Measurements from ENCODE around the gene HCFC1.

Gene HCFC1

DNA sequence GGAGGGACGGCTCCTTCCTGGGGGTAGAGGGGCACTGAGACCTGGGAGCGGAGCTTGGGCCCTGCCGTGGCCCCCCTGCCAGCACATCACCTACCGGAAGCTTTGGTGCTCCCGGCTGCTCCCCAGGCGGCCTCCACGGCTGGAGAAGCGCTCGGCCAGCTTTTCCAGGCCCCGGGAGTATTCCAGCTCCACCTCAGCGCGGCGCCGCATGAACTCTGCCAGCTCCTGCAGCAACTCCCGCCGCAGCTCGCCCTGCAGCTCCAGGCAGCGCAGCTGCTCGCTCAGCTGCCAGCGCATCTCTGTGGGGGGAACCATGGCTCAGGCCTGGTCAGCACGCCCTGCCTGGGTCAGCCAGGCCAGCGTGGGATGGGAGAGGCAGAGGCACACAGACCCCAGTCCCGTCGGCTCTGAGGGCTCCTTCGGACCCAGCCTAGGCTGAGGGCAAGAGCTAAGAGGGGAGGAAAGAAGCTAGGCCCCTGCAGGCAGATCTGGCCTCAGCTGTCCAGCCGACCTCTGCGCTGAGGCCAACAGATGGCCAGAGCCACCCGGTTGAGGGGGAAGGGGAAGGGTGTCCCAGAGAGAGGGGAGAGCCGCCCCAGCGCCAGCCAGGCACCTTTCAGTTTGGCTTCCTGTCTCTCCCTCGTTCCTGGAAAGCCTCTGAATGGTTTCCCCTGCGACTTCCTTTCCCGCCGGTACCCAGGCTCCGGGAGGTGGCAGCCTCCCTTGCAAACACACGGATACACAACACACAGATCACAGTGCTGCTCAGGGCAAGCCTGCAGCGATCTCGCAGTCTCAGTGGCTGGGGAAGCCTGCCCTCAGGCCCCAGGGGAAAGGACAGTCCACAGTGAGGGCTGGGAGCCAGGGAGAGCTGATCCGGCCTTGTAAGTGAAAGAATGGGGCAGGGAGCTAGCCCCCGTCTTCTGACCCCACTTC is 49.8 kb downstream of the HCFC1 start:
- no peak for DNase-seq

DNA sequence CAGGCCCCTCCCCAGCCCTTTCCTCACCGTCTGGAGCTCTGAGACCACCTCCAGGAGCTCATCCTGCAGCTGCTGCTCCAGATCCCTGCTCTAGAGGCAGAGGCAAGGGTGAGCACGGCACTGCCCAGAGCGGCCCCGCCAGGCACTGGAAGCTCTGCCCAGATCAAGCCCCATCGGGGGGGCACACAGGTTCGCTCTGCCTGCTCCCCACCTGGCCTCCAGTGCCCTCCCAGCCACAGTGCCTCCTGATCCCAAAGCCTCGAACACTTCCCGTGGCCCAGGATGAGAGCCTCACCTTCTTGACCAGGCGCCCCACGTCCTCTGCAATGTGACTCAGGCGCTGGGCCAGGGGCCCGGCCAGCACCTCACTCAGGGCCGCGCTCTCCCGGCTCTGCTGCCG is 50.5 kb downstream of the HCFC1 start:
- no peak for DNase-seq

DNA sequence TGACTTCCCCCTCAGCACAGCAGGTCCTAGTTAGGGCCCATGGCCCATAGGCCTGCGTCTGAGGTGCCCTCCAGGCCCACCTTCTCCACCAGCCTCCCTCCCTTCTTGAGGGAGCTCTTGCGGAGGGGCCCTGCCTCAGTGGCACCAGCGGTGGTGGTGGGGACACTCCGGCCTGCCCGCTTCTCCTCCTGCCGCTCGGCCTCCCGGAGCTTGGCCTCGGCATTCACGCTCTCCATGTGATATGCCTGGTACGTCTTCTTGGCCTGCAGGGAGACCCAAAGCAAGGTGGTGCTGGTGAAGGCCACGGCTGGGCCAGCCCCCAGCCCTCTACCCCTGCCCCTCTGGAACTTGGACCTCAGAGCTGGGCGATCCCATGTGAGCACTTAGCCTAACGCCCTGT is 51.1 kb downstream of the HCFC1 start:
- no peak for DNase-seq

GRCh38 chrX:153919281-153919680 is 52.3 kb downstream of the HCFC1 start:
- DNase-seq, result no peak

DNA sequence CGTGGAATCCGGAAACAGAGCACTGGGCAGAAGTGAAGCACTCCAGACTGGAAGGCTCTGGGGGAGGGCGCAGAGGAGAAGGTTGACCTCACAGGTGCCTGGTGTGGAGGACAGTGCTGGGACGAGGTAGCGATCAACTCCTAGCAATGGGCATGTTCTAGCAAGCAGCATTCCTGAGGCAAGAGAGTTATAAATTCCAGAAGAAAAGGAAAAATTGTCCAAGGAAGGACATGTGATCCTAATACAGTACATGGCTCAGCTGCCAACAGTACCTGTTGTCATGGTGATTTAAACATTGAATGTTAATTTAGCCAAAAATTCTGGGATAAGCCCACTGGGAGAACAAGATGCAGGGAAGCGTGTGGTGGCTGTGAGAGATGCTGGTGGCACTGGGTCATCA is 53.7 kb downstream of the HCFC1 start:
- no peak for DNase-seq

GRCh38 chrX:153913701-153914100 is 57.9 kb downstream of the HCFC1 start:
- DNase-seq, result no peak

DNA sequence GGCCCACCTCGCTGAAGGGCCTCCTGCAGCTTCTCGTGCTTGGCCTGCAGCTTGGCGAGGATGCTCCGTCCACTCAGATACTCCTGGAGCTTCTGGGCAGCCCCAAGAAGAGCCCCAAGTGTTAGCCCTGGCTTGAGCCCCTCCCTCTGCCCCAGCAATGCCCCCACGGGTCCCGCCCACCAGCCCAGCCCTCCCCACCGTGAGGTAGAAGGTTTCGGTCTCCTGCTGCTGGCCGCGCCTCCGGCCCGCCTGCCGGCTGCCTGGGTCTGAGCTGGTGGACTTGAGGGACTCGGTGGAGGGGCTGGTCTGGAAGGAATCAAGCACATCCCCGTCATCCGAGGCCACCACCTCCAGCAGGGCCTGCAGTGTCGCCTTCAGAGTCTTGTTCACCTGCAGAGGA is 58.4 kb downstream of the HCFC1 start:
- DNase-seq, result no peak

DNA sequence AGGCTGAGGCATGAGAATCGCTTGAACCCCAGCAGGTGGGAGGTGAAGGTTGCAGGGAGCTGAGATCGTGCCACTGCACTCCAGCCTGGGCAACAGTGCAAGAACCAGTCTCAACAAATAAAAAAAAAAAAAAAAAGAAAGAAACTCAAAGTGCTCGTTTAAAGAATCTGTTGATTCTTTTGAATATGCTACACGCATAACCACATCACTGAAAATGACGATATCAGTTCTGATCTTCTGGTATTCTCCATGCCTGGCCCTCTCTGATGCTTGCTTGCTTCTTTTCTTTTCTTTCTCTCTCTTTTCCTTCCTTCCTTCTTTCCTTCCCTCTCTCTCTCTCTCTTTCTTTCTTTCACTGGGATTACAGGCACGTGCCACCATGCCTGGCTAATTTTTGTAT is 59.8 kb downstream of the HCFC1 start:
- no peak for DNase-seq

DNA sequence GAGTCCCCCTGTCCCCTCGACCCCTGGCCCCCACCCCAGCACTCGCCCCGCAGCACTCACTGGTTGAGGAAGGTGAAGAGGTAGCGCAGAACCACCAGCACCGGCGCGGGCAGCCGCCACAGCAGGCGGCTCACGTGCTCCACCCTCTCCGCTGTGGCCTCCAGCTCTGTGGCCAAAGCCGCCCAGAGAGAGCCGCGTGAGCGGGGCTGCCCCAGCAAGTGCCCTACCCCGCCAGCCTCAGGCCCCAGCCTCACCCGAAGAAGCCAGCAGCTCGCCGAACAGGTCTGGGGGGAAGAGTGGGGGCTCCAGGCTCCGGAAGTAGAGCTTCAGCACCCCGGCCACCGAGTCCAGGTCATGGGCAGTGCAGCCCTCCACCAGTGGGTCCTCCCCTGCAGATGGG is 61.2 kb downstream of the HCFC1 start:
- no peak for DNase-seq

GRCh38 chrX:153909980-153910360 is 61.6 kb downstream of the HCFC1 start:
- no peak for DNase-seq

- no peak for DNase-seq
These were observed 62.3 kb downstream of the HCFC1 start for GRCh38 chrX:153909024-153909979.

- DNase-seq, result no peak
These were observed 63.3 kb downstream of the HCFC1 start for GRCh38 chrX:153908219-153908860.

- DNase-seq, result no peak
These were observed 64.2 kb downstream of the HCFC1 start for GRCh38 chrX:153907456-153907855.

GRCh38 chrX:153906126-153906917 is 65.3 kb downstream of the HCFC1 start:
- DNase-seq, result no peak

- DNase-seq, result no peak
These were observed 66.0 kb downstream of the HCFC1 start for GRCh38 chrX:153905481-153906095.

- DNase-seq, result no peak
These were observed 67.3 kb downstream of the HCFC1 start, which contains the start of gene AVPR2 for GRCh38 chrX:153903991-153904957. Gene AVPR2 (plus strand): TSS chrX:153904673. CDS start chrX:153905146, 473 bp downstream.

DNA sequence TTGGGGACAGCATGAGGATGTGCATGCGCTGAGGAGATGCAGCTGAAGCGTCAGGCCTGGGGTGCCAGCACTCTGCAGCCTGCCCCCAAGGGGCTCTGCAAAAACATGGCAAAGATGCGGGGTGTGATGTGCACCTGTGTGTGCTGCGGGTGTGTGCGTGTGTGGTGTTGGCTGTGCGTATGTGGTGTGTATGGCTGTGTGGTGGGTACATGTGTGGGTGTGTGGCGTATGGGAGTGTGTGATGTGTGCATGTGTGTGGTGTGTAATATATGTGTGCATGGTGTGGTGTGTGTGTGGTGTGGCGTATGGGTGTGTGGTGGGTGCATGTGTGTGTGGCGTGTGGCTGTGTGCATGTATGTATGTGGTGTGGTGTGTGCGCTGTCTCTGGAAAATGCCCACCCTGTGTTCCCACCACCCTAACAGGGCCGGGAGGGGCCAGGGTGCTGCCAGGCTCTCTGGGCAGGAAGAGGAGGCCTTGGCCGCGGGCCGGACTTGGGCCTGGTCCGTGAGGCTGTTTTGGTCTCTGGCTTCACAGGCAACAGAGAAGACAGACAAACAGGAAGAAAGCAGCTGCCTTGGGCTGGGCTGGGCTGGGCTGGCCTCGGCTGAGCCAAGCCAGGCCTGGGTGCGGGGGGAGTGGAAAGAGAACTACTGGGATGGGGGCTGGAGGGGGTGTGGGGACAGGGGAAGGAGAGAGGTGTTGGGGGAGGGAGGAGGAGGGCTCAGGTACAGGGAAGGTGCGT is 68.2 kb downstream of the HCFC1 start:
- DNase-seq, result no peak

- no peak for DNase-seq
These were observed 69.2 kb downstream of the HCFC1 start for GRCh38 chrX:153902385-153902784.

GRCh38 chrX:153901753-153902140 is 69.9 kb downstream of the HCFC1 start:
- no peak for DNase-seq

All from HCEC 1CT (cell line).